ENCODE measurements around the gene CCNI. TPM values are rescaled to one million over a fixed set of nuclear protein-coding genes. Genes with fewer than 3 reads are reported as not detected.

The CCNI gene
- total RNA-seq, 1 experiment from 2014 or later: 116 TPM

DNA sequence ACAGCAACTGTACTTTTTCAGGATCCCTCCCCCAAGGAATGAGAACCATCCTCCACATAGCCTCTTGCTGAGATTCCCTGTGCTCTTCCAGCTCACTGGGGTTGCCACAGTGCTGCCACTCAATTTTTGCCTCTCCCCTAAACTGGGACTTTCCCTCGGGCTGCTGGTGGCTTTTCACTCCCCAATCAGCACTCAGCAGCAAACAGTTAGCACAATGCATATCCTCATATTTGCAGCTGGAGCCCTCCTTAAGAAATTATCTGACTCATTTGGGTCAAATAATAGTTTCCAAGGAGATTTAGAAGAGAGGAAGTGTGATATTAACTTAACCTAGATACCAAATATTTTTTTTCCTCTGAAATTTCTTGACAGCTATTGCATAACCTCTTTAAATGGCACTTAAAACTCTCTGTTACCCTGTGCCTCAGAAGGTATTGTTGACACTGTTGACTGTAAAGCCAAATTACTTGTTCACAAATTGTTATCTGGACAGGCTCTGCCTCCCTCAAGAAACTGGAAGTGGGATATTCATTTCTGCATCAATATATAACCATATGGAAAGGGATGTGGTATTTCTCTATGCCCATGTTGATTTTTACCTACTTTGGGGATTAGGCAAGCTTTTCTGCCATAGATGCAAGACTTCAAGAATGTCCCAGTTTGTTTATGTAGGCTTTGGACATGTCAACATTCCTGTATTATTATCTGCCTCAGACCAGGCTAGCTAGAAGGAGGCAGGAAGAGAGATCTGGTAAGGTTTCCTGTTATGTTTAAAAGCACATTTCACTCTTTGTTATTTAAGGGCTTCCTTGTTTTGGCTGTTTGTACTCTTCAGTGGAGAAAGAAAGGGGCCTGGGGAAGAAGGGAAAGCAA is 68.2 kb downstream of the CCNI start:
- DNase-seq (ENCODE audit: low read depth): peak; percentile 68

DNA sequence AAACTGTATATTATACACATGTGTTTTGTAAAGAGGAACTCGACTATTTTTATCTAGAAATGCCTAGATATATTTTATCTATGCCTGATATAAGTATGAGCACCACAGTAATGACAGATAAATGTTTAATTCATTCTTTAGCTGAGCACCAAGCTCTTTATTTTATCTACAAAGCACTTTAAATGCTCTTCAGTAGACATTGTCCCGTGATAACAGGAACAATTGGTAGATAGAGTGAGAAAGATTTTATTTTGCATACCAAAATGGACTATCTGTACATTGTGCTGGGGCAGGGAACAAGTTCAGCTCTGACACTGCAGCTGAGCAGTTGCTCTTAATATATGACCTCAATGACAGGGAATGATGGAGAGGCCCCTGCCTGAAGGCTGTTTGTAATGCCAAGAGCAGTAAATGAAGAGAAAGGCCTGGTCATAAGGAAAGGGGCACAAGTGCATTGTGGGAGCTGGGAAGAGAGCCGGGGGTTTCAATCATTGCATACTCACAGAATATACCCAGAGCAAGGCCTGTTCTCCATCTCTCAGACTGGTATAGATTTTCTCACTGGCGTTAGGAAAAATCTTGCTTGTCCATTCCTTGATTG is 68.9 kb downstream of the CCNI start:
- DNase-seq (ENCODE audit: low read depth): no peak

DNA sequence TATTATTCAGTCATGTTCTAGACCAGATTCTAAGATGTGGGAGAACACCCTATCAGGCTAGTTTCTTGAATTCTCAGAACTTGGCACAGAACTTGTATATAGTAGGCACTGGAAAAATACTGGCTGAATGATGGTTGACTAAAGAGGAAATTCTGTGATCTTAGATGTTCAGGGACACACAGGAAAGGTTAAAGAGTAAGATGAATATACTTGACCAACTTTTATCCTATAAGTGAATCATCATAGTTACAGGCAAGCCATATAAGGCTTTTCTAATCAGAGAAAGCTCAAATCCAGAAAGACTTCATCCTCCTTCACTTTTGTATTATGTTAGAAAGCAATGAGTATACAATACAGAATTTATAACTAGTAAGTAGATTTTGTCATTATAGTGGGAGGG is 72.4 kb downstream of the CCNI start:
- DNase-seq (ENCODE audit: low read depth): no peak

DNA sequence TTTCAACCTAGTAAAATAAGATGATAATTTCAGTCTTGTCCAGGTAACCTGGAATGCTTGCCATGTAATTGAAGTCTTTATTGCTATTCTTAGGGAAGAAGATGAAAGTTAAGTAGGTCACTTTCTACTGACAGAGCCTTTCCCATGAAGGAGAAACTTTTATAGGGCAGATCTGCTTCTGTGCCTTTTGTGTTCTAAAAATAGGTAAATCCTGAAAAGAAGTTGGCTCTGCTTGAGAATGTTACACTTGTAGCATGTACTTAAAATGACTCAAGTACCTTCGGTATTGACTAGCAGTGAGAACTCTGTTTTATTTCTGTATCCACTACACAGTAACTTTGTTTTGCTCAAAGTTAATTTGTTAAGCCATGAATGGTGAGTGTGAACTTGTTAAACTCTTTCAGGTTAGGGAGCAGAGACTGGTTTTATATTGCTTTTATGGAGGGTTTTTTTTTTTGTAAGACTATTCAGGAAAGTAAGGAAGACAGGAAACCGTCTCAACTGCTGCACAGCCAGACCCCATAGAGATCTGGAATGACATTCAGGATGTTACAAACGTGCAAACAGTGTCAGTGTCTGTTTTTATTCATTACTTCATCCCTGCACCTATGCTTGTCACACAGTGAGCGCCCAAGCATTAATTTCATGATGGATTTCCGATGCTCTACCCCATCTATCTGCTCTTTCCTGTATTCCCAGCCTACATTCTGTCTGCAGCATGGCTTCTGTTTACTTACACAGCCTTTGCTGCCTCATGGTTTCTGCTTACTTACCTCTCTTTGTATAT is 73.3 kb downstream of the CCNI start:
- no peak for DNase-seq (ENCODE audit: low read depth)

DNA sequence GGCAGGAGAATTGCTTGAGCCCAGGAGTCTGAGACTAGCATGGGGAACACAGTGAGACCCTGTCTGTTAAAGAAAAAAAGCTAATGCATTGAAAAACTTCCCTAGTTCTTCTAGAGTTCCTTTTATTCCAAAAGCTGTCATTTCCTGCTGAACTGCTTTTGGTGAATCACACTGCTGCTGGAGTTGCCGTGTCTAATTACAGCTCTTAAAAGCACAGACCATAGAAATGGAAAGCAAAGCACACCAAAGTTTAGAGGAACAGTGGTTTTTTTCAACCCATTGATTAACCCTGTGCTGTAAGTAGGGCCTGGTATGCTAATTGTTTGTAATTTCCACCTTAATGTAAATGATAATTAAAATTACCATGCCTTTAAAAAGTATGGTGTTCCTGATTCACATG is 73.9 kb downstream of the CCNI start:
- DNase-seq (ENCODE audit: low read depth): peak; percentile 75

DNA sequence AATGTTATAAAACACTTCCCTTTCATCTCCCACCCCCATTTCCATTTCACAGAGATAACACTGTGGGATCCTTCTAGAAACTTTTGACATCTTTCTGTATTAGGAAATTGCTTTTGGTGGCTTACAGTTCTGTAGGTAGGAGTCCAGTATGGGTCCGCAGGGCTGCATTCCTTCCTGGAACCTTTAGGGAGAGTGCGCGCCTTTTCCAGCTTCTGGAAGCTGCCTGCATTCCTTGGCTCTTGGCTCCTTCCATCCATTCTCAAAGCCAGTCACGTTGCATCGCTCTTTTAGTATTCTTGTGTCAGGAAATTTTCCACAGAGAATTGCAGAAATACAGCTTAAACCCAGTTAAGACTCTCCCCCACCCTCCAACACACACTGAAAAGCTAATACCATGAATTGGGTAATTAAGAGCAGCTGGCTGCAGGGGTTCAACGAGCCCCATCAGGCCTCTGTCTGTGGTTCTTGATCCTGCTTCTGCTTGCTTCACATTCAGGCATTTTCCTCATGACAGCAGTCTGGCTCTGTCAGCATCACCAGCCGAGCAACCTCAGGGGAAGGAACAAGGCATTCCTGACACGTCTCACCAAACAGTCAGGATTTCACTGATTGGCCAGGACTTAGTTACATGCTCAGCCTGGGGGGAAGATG is 77.4 kb downstream of the CCNI start:
- no peak for DNase-seq (ENCODE audit: low read depth)

DNA sequence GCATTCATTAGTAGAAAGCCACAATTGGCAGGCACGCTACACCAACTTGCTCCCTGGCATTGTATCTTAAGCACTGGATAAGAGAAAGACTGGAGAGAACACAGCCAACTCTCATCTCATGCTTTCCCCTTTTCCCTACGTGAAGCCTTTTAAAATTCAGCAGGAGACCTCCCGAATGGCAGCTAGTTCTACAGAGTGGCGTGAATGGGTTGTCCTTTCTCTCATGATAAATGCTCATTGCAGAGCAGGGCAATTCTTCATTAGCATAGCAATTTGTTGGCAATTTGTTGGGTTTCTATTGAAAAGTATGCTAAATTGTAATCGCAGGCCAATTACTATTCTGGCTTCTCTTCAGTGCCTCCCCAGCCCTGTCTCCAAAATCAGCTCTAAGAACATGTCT is 78.3 kb downstream of the CCNI start:
- DNase-seq (ENCODE audit: low read depth): no peak

Other genes starting within 250 kb of the CCNI start
- gene SOWAHB, start 177.8 kb downstream of the CCNI start, total RNA-seq (2014; rRNA removed; shearing (Covaris generic)): not detected in 2 replicates
- 90.5 and 95.3 TPM in 2 replicates for gene SEPTIN11, start 126.2 kb downstream of the CCNI start, total RNA-seq (2014; rRNA removed; shearing (Covaris generic))
- gene CCNG2, start 81.2 kb upstream of the CCNI start, total RNA-seq (2014; rRNA removed; shearing (Covaris generic)): 23.9 and 25.2 TPM in 2 replicates